Suppressor macrophage treated with lipopolysaccharide for 4 hours (primary cell): ENCODE results near the gene RABEP2.
"Not testable (repeated sequence)": the region's sequence is repeated elsewhere in the genome, so short reads cannot be mapped to it uniquely, and the experiment has no call there.

Experiments
- DNase-seq: peaks from one replicate; pipeline ENCODE4 v3.0.0-alpha.2; 2020

The RABEP2 gene

DNA sequence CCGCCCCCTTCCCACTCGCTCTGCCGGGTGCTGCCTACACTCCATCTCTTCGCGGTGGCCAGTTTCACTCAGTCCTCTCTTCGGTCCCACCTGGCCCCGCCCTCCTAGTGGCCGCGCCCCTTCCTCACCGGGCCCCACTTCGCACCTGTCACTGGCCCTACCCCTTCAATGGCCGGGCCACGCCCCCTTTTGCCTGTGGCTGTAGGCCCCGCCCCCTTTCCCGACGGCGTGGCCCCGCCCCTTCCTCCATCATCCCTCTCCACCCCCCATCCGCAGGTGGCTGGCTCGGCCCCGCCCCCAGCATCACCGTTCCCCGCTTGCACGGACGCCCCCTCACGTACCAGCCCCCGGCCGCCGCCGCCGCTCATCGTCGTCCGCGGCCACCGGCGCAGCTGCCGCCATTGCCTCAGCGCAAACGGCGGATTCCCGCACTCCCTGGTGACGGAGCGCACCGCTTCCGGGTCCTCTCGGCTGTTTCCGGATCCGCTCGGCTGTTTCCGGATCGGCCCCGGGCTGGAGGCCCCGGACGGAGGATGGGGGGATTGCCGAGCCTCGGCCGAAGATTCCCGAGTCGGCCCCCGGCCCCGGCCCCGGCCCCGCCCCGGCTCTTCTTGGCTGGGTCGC lies at the start of gene RABEP2:
RABEP2 (minus strand) TSS at position 477 of the 624 bp plus-strand sequence; CDS start at position 402, 75 bp downstream.
- DNase-seq: peak; percentile 97

GRCh38 chr16:28974437-28975157 lies 49.6 kb upstream of the RABEP2 start, which contains the start of gene SPNS1:
Gene SPNS1 (plus strand): TSS chr16:28974778. CDS start chr16:28975152, 374 bp downstream.
- DNase-seq: peak; percentile 98

DNA sequence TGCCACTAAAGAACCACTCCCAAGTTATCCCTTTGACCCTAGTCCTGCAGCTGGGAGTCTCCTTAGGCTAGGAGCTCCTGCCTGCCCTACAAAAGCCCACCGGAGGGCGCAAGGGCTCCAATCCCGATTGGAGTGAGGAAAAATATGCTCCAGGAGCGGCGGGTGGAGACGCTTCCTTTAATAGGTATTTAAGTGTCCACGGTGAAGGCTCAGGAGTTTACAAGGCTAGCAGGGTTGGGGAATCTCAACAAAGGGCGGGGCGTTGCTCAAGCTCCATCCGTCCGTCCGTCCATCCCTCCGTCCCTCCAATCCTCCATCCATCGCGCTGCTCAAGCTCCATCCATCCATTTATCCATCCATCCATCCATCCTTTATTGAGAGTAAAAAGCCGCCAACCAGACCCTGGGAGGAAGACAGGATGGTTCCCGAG lies 49.0 kb upstream of the RABEP2 start:
- peak; percentile 56 for DNase-seq

DNA sequence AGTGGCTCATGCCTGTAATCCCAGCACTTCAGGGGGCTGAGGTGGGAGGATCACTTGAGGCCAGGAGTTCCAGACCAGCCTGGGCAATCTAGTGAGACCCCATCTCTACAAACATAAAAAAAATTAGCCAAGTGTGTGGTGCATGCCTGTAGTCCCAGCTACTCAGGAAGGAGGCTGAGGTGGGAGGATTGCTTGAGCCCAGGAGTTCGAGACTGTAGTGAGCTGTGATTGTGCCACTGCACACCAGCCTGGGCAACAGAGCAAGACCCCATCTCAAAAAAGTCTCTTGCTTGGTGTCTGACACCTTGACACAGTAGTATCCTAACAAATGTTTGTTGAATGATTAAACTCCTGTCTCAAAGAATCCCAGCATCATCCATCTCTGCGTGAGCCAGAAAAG lies 44.7 kb upstream of the RABEP2 start:
- not testable (repeated sequence) for DNase-seq

DNA sequence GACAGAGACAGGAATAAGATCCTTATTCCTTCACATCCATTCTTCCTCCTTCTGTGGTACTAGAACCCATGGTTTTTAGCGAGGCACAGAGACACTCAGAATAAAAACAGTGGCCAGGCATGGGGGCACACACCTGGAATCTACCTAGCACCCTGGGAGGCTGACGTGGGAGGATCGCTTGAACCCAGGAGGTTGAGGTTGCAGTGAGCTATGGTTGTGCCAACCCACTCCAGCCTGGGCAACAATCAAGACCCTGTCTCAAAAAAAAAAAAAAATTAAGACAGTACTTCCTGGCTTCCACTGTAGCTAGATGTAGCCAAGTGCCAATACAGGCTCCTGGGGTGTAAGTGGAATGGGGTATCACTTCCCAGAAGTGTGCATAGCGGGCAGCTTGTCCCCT lies 42.1 kb upstream of the RABEP2 start:
- DNase-seq: no peak

DNA sequence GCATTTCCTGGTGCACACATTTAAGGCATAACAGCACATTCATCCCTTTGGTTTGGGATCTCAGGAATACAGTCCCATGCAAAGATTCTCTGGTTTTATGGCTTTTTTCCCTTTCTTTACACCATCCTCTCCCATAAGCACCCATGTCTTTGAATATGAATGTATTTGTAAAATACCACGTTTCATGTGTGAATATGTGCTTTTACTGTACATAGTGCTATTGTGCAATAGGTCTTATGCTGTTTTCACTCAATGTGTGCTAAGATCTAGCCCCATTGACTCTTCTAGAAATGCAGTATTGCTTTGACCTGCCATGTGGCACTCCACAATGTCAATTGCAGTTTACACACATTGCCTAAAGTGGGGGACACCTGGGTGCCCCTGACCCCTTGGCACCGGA lies 39.5 kb upstream of the RABEP2 start:
- no peak for DNase-seq

GRCh38 chr16:28964072-28964471 lies 39.0 kb upstream of the RABEP2 start:
- DNase-seq: no peak

DNA sequence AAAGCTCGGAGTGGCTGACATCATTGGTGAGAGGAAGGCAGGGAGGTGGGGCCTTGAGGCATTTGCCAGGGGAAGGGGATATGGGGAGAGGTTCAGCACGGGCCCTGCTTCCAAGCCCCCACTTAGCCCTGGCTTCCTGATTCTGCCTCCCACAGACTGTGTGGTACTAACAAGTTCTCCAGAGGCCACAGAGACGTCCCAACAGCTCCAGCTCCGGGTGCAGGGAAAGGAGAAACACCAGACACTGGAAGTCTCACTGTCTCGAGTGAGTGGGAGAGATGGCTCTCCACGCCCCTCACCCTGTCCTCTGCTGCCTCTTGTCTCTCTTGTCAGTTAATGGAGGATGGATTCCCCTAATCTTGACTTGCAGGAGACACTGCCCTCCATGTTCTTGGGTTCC lies 33.8 kb upstream of the RABEP2 start:
- DNase-seq: no peak

DNA sequence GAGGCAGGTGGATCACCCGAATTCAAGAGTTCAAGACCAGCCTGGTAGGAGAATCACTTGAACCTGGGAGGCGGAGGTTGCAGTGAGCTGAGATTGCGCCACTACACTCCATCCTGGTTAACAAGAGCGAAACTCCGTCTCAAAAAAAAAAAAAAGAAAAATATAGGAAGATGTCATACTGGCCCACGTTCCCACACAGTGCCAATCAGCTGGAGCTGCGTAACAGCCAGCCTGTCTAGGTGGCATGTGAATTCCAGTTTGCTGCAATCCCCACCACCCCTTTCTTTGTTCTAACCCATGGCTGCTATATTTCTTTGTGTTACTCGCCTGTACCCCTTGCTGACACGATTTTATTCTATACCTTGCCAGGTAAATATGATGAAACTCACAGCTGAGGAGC lies 33.2 kb upstream of the RABEP2 start:
- DNase-seq: no peak

- peak; percentile 46 for DNase-seq
These were observed 26.4 kb upstream of the RABEP2 start for GRCh38 chr16:28951410-28951943.

DNA sequence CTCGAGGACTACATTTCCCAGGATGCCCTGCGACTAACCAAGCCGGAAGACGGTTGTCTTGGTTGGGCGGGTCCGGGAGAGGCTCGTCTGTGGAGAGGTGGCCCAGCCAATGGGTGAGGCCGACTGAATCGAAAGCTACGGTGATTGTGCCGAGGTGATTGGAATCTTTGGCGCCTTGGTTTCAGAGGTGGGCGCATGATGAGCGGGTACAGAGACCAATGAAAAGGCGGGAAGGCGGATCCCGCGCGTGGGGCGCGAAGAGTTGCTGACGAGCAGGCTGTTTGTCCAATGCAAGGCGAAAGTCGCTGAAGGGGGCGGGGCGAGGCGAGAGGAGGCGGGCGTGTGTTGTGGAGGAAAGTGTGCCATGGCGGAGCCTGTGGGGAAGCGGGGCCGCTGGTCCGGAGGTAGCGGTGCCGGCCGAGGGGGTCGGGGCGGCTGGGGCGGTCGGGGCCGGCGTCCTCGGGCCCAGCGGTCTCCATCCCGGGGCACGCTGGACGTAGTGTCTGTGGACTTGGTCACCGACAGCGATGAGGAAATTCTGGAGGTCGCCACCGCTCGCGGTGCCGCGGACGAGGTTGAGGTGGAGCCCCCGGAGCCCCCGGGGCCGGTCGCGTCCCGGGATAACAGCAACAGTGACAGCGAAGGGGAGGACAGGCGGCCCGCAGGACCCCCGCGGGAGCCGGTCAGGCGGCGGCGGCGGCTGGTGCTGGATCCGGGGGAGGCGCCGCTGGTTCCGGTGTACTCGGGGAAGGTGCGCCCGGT lies 25.8 kb upstream of the RABEP2 start, which contains the start of gene NFATC2IP:
NFATC2IP (plus strand) TSS at position 290 of the 762 bp plus-strand sequence; CDS start at position 365, 75 bp downstream.
- peak; percentile 100 for DNase-seq

DNA sequence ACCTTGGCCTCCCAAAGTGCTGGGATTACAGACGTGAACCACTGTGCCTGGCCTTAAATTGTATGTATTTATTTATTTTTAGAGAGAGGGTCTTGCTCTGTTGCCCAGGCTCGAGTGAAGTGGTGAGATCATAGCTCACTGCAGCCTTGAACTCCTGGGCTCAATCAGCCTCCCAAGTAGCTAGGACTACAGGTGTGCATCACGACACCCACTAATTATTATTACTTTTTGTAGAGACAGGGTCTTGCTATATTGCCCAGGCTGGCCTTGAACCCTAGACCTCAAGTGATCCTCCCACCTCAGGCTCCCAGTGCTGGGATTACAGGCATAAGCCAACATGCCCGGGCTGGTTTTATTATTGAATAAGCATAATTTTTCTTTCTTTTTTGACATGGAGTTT lies 21.6 kb upstream of the RABEP2 start:
- DNase-seq: no peak

DNA sequence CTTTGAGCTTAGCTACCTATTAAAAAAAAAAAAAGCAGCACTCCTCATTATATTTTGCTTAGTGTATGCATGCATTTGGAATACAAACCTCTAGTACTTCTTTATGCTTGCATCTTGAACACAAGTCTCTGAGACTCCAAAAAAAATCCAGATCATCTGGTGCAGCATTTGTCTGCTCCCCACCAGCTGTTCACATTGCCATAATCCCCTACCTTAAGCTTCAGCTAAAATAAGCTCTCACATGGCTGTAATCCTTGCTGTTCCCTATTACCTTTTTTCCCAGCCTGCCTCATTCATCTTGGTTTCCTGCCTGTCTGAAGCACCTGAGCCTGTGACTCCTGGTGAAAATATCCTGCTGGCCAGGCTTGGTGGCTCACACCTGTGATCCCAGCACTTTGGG lies 18.2 kb upstream of the RABEP2 start:
- no peak for DNase-seq

DNA sequence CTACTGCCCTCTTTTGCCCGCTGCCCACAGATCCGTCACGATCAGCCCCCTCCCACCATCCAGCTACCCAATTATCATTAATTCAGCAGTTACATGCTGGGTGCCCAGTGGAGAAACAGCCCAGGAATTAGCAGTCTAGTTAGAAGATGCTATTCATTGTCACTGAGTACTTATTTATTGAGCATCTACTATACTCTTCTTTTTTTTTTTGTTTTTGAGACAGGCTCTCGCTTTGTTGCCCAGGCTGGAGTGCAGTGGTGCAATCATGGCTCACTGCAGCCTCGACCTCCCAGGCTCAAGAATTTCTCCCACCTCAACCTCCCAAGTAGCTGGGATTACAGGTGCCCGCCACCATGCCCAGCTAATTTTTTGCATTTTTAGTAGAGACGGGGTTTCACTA lies 14.8 kb upstream of the RABEP2 start:
- DNase-seq: not testable (repeated sequence)

- no peak for DNase-seq
These were observed 13.7 kb upstream of the RABEP2 start for GRCh38 chr16:28938721-28939120.

- no peak for DNase-seq
These were observed 12.3 kb upstream of the RABEP2 start for GRCh38 chr16:28937222-28937876.

DNA sequence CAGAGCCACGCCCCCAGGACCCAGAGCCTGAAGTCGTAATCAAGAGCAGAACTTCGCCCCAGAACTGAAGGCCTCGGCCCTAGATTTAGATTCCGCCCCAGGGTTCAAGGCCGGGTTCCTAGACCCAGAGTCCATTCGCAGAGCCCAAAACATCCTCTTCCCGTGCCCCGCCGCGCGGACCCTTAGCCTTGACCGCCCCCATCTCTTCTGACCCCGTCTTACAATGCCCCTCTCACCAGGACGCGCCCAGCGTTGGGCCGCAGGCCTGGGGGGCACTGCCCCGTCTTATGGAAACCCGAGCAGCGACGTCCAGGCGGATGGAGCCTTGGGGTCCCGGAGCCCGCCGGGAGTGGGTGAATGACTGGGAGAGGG lies 11.7 kb upstream of the RABEP2 start:
- no peak for DNase-seq

DNA sequence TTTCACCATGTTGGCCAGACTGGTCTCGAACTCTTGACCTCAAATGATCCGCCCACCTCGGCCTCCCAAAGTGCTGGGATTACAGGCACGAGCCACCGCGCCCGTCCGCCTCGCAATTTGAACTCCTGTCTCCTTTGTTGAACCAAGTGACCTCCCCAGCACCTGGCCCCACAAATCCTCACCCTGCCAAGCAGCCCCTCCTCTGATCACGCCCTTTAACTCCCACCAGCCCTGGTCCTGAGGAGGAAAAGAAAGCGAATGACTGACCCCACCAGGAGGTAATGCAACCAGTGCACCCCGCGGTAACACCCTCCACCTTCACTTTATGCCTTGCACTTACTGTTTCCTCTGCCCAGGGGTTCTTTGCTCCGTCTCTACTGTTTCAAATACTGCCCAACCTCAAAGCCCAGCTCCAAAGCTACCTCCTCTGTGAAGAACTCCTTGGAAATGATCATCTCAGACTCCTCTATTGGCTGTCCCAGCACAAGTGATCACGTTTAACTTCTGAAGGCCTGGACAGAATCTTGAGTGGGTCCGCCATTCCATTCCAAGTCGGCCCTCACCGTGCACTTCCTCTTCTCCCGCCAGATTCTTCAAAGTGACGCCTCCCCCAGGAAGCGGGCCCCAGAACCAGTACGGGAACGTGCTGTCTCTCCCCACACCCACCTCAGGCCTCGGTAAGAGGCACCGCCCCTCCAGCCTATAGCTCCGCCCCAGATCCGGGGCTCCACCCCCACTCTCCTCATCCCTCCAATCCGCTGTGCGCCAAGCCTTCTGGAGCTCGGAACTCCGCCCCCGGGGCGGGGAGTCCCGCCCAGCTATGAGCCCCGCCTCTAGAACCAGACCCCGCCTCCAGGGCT lies 11.1 kb upstream of the RABEP2 start:
- peak; percentile 98 for DNase-seq

GRCh38 chr16:28935346-28935745 lies 10.3 kb upstream of the RABEP2 start:
- DNase-seq: no peak

DNA sequence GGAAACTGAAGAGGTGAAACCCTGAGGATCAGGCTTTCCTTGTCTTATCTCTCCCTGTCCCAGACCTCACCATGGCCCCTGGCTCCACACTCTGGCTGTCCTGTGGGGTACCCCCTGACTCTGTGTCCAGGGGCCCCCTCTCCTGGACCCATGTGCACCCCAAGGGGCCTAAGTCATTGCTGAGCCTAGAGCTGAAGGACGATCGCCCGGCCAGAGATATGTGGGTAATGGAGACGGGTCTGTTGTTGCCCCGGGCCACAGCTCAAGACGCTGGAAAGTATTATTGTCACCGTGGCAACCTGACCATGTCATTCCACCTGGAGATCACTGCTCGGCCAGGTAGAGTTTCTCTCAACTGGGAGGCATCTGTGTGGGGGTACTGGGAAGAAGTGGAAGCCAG lies 8.1 kb upstream of the RABEP2 start:
- DNase-seq: no peak

- DNase-seq: no peak
These were observed 7.5 kb upstream of the RABEP2 start for GRCh38 chr16:28932339-28933141.
